ENCODE measurements around the gene GXYLT2.
"Not testable (repeated sequence)": the region's sequence is repeated elsewhere in the genome, so short reads cannot be mapped to it uniquely, and the experiment has no call there.

Gene GXYLT2

DNA sequence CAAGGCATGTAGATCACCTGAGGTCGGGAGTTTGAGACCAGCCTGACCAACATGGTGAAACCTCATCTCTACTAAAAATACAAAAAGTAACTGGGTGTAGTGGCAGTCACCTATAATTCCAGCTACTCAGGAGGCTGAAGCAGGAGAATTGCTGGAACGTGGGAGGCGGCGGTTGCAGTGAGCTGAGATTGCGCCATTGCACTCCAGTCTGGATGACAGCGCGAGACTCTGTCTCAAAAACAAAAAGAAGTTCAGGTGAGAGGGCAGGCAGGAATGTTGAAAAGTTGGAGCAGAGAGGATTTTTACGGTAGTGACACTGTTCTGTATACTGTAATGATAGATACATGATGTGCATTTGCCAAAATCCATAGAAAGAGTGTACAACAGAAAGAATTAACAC, 31.7 kb downstream of the GXYLT2 start:
- H2AK5ac ChIP-seq (ENCODE audit: low read length, severe bottlenecking): no peak overlapping the region
- H4K91ac ChIP-seq (ENCODE audit: low read length): no peak overlapping the region
- no peak for DNase-seq
- peak overlapping the region; percentile 13 for H3K4me2 ChIP-seq (ENCODE audit: low read length, poor library complexity, severe bottlenecking)
- no peak overlapping the region for H2BK120ac ChIP-seq (ENCODE audit: low read depth, low read length)
- peaks cover 6% of the 10 kb centered on the region for H3K79me1 ChIP-seq (replicated peaks; ENCODE audit: low read length, poor library complexity, severe bottlenecking)
- H3K18ac ChIP-seq (ENCODE audit: low read depth in 1 of 2, low read length in 2 of 2): peak overlapping the region in 1 of 2 experiments; percentile 12
- H2BK15ac ChIP-seq (ENCODE audit: low read depth, poor library complexity, severe bottlenecking): no peak overlapping the region
- H3K14ac ChIP-seq (ENCODE audit: low read length in 2 of 2): no peak overlapping the region
- H3K27ac ChIP-seq (ENCODE audit: low read length, poor library complexity, severe bottlenecking): no peak overlapping the region
- no peak overlapping the region for H3K4ac ChIP-seq (ENCODE audit: low read depth in 1 of 2, low read length in 2 of 2)
- H3K9ac ChIP-seq (ENCODE audit: low read length): no peak overlapping the region
- 98% methylated on average over 7 of the region's 8 CpGs for WGBS
- peaks cover 0 to 1% of the 10 kb centered on the region in 2 experiments for H3K36me3 ChIP-seq (ENCODE audit: control insufficient read depth in 1 of 2, insufficient read depth in 2 of 2, low read depth in 1 of 2, low read length in 2 of 2)
- no peak overlapping the region for H2BK5ac ChIP-seq (ENCODE audit: low read depth, low read length, poor library complexity, severe bottlenecking)
- no peak overlapping the region for H2AFZ ChIP-seq (ENCODE audit: low read depth, low read length)
- no peak overlapping the region for H3K4me3 ChIP-seq (ENCODE audit: insufficient read depth in 1 of 2, low read depth in 1 of 2, low read length in 2 of 2)
- no peaks in the 10 kb centered on the region for H3K9me3 ChIP-seq (ENCODE audit: control insufficient read depth, low read length)
- no peaks in the 10 kb centered on the region for H3K4me1 ChIP-seq (ENCODE audit: control insufficient read depth, insufficient read depth, low read depth, low read length)
- no peak overlapping the region for H2BK12ac ChIP-seq (ENCODE audit: low read length in 2 of 2)
- H4K8ac ChIP-seq (ENCODE audit: low read length): no peak overlapping the region
- no peaks in the 10 kb centered on the region for H3K27me3 ChIP-seq (ENCODE audit: control insufficient read depth in 1 of 2, insufficient read depth in 1 of 2, low read length in 2 of 2)
- H3K23ac ChIP-seq (ENCODE audit: low read length in 2 of 2): no peak overlapping the region

DNA sequence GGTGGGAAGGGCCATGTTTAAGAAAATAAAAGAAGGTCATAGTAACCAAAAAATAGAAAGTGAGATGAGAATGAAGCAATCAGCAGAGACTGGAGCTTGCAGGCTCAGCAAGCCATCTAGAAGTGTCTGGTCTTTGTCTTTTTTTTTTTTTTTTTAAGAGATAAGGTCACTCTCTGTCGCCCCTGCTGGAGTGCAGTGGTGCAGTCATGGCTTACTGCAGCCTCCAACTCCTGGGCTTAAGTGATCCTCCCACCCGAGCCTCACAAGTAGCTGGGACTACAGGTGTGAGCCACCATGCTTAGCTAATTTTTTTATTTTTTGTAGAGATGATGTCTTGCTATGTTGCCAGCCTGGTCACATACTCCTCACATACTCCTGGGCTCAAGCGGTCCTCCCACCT, 36.2 kb downstream of the GXYLT2 start:
- Histone ChIP-seq H2BK12ac (ENCODE audit: low read length in 2 of 2) (no peak overlapping the region), H4K8ac (ENCODE audit: low read length) (no peak overlapping the region), H3K79me1 (replicated peaks; ENCODE audit: low read length, poor library complexity, severe bottlenecking) (no peaks in the 10 kb centered on the region), H3K27me3 (ENCODE audit: control insufficient read depth in 1 of 2, insufficient read depth in 1 of 2, low read length in 2 of 2) (no peaks in the 10 kb centered on the region), H2BK15ac (ENCODE audit: low read depth, poor library complexity, severe bottlenecking) (no peak overlapping the region), H2AK5ac (ENCODE audit: low read length, severe bottlenecking) (no peak overlapping the region), H3K9ac (ENCODE audit: low read length) (no peak overlapping the region), H3K4ac (ENCODE audit: low read depth in 1 of 2, low read length in 2 of 2) (no peak overlapping the region), H2BK5ac (ENCODE audit: low read depth, low read length, poor library complexity, severe bottlenecking) (no peak overlapping the region), H3K18ac (ENCODE audit: low read depth in 1 of 2, low read length in 2 of 2) (no peak overlapping the region), H3K4me3 (ENCODE audit: insufficient read depth in 1 of 2, low read depth in 1 of 2, low read length in 2 of 2) (no peak overlapping the region), H3K14ac (ENCODE audit: low read length in 2 of 2) (no peak overlapping the region), H3K36me3 (ENCODE audit: control insufficient read depth in 1 of 2, insufficient read depth in 2 of 2, low read depth in 1 of 2, low read length in 2 of 2) (peaks cover 0 to 4% of the 10 kb centered on the region in 2 experiments), H3K23ac (ENCODE audit: low read length in 2 of 2) (no peak overlapping the region), H4K91ac (ENCODE audit: low read length) (no peak overlapping the region), H3K27ac (ENCODE audit: low read length, poor library complexity, severe bottlenecking) (no peak overlapping the region), H2AFZ (ENCODE audit: low read depth, low read length) (no peak overlapping the region), H2BK120ac (ENCODE audit: low read depth, low read length) (no peak overlapping the region), H3K4me2 (ENCODE audit: low read length, poor library complexity, severe bottlenecking) (no peak overlapping the region), H3K9me3 (ENCODE audit: control insufficient read depth, low read length) (no peaks in the 10 kb centered on the region), H3K4me1 (ENCODE audit: control insufficient read depth, insufficient read depth, low read depth, low read length) (no peaks in the 10 kb centered on the region)
- no peak for DNase-seq
- 92% methylated on average over 3 of the region's 3 CpGs for WGBS

GRCh38 chr3:72928781-72929735, 41.2 kb downstream of the GXYLT2 start:
- H3K14ac ChIP-seq (ENCODE audit: low read length in 2 of 2); H3K4ac ChIP-seq (ENCODE audit: low read depth in 1 of 2, low read length in 2 of 2); H3K18ac ChIP-seq (ENCODE audit: low read depth in 1 of 2, low read length in 2 of 2); H2AFZ ChIP-seq (ENCODE audit: low read depth, low read length); H3K4me1 ChIP-seq (ENCODE audit: control insufficient read depth, insufficient read depth, low read depth, low read length); H2AK5ac ChIP-seq (ENCODE audit: low read length, severe bottlenecking); H3K4me3 ChIP-seq (ENCODE audit: insufficient read depth in 1 of 2, low read depth in 1 of 2, low read length in 2 of 2); H4K8ac ChIP-seq (ENCODE audit: low read length); H2BK5ac ChIP-seq (ENCODE audit: low read depth, low read length, poor library complexity, severe bottlenecking); H3K36me3 ChIP-seq (ENCODE audit: control insufficient read depth in 1 of 2, insufficient read depth in 2 of 2, low read depth in 1 of 2, low read length in 2 of 2); H2BK120ac ChIP-seq (ENCODE audit: low read depth, low read length); H3K9me3 ChIP-seq (ENCODE audit: control insufficient read depth, low read length); H3K27me3 ChIP-seq (ENCODE audit: control insufficient read depth in 1 of 2, insufficient read depth in 1 of 2, low read length in 2 of 2); H3K4me2 ChIP-seq (ENCODE audit: low read length, poor library complexity, severe bottlenecking); H3K23ac ChIP-seq (ENCODE audit: low read length in 2 of 2); H2BK15ac ChIP-seq (ENCODE audit: low read depth, poor library complexity, severe bottlenecking); H2BK12ac ChIP-seq (ENCODE audit: low read length in 2 of 2); DNase-seq; H4K91ac ChIP-seq (ENCODE audit: low read length); H3K27ac ChIP-seq (ENCODE audit: low read length, poor library complexity, severe bottlenecking); H3K9ac ChIP-seq (ENCODE audit: low read length); H3K79me1 ChIP-seq (replicated peaks; ENCODE audit: low read length, poor library complexity, severe bottlenecking): not testable (repeated sequence)
- 98% methylated on average over 51 of the region's 51 CpGs for WGBS

DNA sequence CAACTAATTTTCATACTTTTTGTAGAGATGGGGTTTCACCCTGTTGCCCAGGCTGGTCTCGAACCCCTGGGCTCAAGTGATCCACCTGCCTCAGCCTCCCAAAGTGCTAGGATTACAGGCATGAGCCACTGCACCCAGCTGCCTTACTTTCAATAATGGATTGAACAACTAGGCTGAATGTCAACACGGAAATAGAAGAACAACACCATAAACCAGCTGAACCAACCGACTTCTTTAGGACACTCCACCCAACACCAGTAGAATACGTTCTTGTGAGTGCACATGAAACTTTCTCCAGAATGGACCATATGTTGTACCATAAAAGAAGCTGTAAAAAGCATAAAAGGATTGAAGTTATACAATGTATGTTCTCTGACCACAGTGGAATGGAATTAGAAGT, 42.9 kb downstream of the GXYLT2 start:
- Histone ChIP-seq H2AK5ac (ENCODE audit: low read length, severe bottlenecking) (no peak overlapping the region), H3K4me1 (ENCODE audit: control insufficient read depth, insufficient read depth, low read depth, low read length) (no peaks in the 10 kb centered on the region), H3K18ac (ENCODE audit: low read depth in 1 of 2, low read length in 2 of 2) (no peak overlapping the region), H3K36me3 (ENCODE audit: control insufficient read depth in 1 of 2, insufficient read depth in 2 of 2, low read depth in 1 of 2, low read length in 2 of 2) (peaks cover 0 to 8% of the 10 kb centered on the region in 2 experiments), H2BK5ac (ENCODE audit: low read depth, low read length, poor library complexity, severe bottlenecking) (no peak overlapping the region), H3K9me3 (ENCODE audit: control insufficient read depth, low read length) (no peaks in the 10 kb centered on the region), H2BK120ac (ENCODE audit: low read depth, low read length) (no peak overlapping the region), H2BK12ac (ENCODE audit: low read length in 2 of 2) (no peak overlapping the region), H3K4me2 (ENCODE audit: low read length, poor library complexity, severe bottlenecking) (no peak overlapping the region), H3K14ac (ENCODE audit: low read length in 2 of 2) (no peak overlapping the region), H3K9ac (ENCODE audit: low read length) (no peak overlapping the region), H4K91ac (ENCODE audit: low read length) (no peak overlapping the region), H4K8ac (ENCODE audit: low read length) (no peak overlapping the region), H3K23ac (ENCODE audit: low read length in 2 of 2) (no peak overlapping the region), H3K4ac (ENCODE audit: low read depth in 1 of 2, low read length in 2 of 2) (no peak overlapping the region), H3K27me3 (ENCODE audit: control insufficient read depth in 1 of 2, insufficient read depth in 1 of 2, low read length in 2 of 2) (no peaks in the 10 kb centered on the region), H3K27ac (ENCODE audit: low read length, poor library complexity, severe bottlenecking) (no peak overlapping the region), H2AFZ (ENCODE audit: low read depth, low read length) (no peak overlapping the region), H3K79me1 (replicated peaks; ENCODE audit: low read length, poor library complexity, severe bottlenecking) (no peaks in the 10 kb centered on the region), H2BK15ac (ENCODE audit: low read depth, poor library complexity, severe bottlenecking) (no peak overlapping the region), H3K4me3 (ENCODE audit: insufficient read depth in 1 of 2, low read depth in 1 of 2, low read length in 2 of 2) (no peak overlapping the region)
- DNase-seq: no peak
- WGBS: 91% methylated on average over 3 of the region's 4 CpGs
